GM12878 (cell line): Measurements from ENCODE around the gene TXNRD1. TPM values are rescaled to one million over a fixed set of nuclear protein-coding genes. Genes with fewer than 3 reads are reported as not detected.

ENCODE experiments used
- ATAC-seq: fragments of 200-7000 bp; cut with Tn5 transposase; 3 replicates; pipeline ENCODE4 v1.9.1; 2020; ENCODE audit warnings: mild to moderate bottlenecking, moderate library complexity
- BruUV-seq: library from RNA; stranded (reverse); fragments of 400-500 nt; replicated peaks from 2 replicates; lab custom pipeline; 2021; lab: Mats Ljungman, UMichigan
- CTCF ChIA-PET: fragments of 300-600 bp; sonication (Branson Sonifier 250); formaldehyde crosslinking; extraction: SDS; loops from one replicate; lab custom pipeline; 2021; ENCODE audit warnings: inconsistent platforms; lab: Yijun Ruan, JAX
- POLR2A ChIA-PET: fragments of 350-600 bp; formaldehyde crosslinking; extraction: SDS; loops from one replicate; lab custom pipeline; 2021; ENCODE audit warnings: inconsistent platforms; lab: Charles Lee
- RAD21 ChIA-PET: fragments of 300-600 bp; sonication (Branson Sonifier 250); formaldehyde crosslinking; loops from one replicate; lab custom pipeline; 2023; ENCODE audit warnings: antibody characterized with exemption; ENCODE audit not compliant: unreplicated experiment; lab: Charles Lee
- SMC1A ChIA-PET: fragments of 300-600 bp; sonication (Branson Sonifier 250); formaldehyde crosslinking; loops from one replicate; lab custom pipeline; 2023; ENCODE audit not compliant: unreplicated experiment, uncharacterized antibody; lab: Charles Lee
- DNase-seq: peaks from one replicate; pipeline ENCODE4 v3.0.0-alpha.2; 2011; ENCODE audit warnings: low read depth, low spot score
- FAIRE-seq: peaks from 3 replicates; lab custom pipeline; 2011; peaks lifted over from hg19 to GRCh38; lab: Jason Lieb, UNC
- H2AFZ ChIP-seq: 2 replicates; pipeline ENCODE4 v1.6.0; 2011; ENCODE audit warnings: low read depth, low read length, control low read depth; ENCODE audit not compliant: control insufficient read depth
- H3K27ac ChIP-seq: 2 replicates; pipeline ENCODE4 v1.5.1; 2011; ENCODE audit warnings: control low read depth; ENCODE audit not compliant: control insufficient read depth, insufficient read depth
- H3K27me3 ChIP-seq, 2 experiments: replicated peaks in 1 of 2; 2 replicates each; pipeline versions ENCODE4 v1.6.0 to v1.6.1; 2011; ENCODE audit warnings: low read length in 1 of 2; ENCODE audit not compliant: control insufficient read depth in 2 of 2, insufficient read depth in 2 of 2
- H3K36me3 ChIP-seq, 2 experiments: 2 replicates each; pipeline ENCODE4 v1.5.1; 2011; ENCODE audit warnings: low read length in 1 of 2; ENCODE audit not compliant: control insufficient read depth in 2 of 2, insufficient read depth in 2 of 2
- H3K4me1 ChIP-seq: 2 replicates; pipeline ENCODE4 v1.6.1; 2011; ENCODE audit warnings: mild to moderate bottlenecking, low read length, moderate library complexity, mixed read lengths; ENCODE audit not compliant: control insufficient read depth, insufficient read depth
- H3K4me2 ChIP-seq: 2 replicates; pipeline ENCODE4 v1.6.0; 2011; ENCODE audit warnings: control low read depth; ENCODE audit not compliant: control insufficient read depth, insufficient read depth
- H3K4me3 ChIP-seq: fragments of 200-600 bp; sonication (generic); 2 replicates; pipeline ENCODE4 v1.5.1; 2016
- H3K79me2 ChIP-seq: 2 replicates; pipeline ENCODE4 v1.6.0; 2011; ENCODE audit warnings: low read length; ENCODE audit not compliant: control insufficient read depth, insufficient read depth
- H3K9ac ChIP-seq: 2 replicates; pipeline ENCODE4 v1.8.0; 2011; ENCODE audit warnings: low read length, control low read depth, mixed read lengths; ENCODE audit not compliant: control insufficient read depth, insufficient read depth
- H3K9me3 ChIP-seq: replicated peaks from 3 replicates; pipeline ENCODE4 v1.5.1; 2011; ENCODE audit warnings: mild to moderate bottlenecking, low read length; ENCODE audit not compliant: control insufficient read depth, insufficient read depth
- H4K20me1 ChIP-seq: 2 replicates; pipeline ENCODE4 v1.6.0; 2011; ENCODE audit not compliant: control insufficient read depth, insufficient read depth
- ASH2L ChIP-seq: fragments of 300-600, 200-600 bp; sonication (generic); IDR thresholded peaks from 2 replicates; pipeline ENCODE4 v1.6.1; 2017; ENCODE audit warnings: low read depth, mild to moderate bottlenecking, borderline replicate concordance
- BCL11A ChIP-seq: IDR thresholded peaks from 2 replicates; pipeline ENCODE4 v1.6.1; 2011; ENCODE audit warnings: low read depth, low read length
- BRCA1 ChIP-seq: IDR thresholded peaks from 2 replicates; pipeline ENCODE4 v1.6.1; 2011; ENCODE audit warnings: low read depth, low read length, improper control_type of control experiment
- CHD2 ChIP-seq: IDR thresholded peaks from 2 replicates; pipeline ENCODE4 v1.6.1; 2011; ENCODE audit warnings: low read depth, low read length, improper control_type of control experiment, borderline replicate concordance
- FOS ChIP-seq: IDR thresholded peaks from 3 replicates; pipeline ENCODE4 v1.6.1; 2011; ENCODE audit warnings: borderline replicate concordance; ENCODE audit not compliant: insufficient read length; ENCODE audit errors: extremely low read depth
- IRF4 ChIP-seq: IDR thresholded peaks from 2 replicates; pipeline ENCODE4 v1.6.1; 2011; ENCODE audit warnings: low read depth, low read length
- KDM1A ChIP-seq: fragments of 200-600 bp; sonication (generic); IDR thresholded peaks from 2 replicates; pipeline ENCODE4 v1.6.1; 2016; ENCODE audit warnings: borderline replicate concordance
- RB1 ChIP-seq: fragments of 450-650 bp; formaldehyde crosslinking; IDR thresholded peaks from 2 replicates; pipeline ENCODE4 v1.6.1; 2017; ENCODE audit warnings: mild to moderate bottlenecking, borderline replicate concordance
- WGBS: methylation state at CpG from one replicate; pipeline ENCODE4 v1.1.6; 2016; ENCODE audit warnings: low lambda C conversion rate; ENCODE audit not compliant: insufficient replicate concordance, insufficient coverage; ENCODE audit errors: missing lambda C conversion rate; 5-methylcytosine and 5-hydroxymethylcytosine counted together
- in situ Hi-C: fragments of 300-500 bp; cut with MboI; formaldehyde crosslinking; loops from 9 replicates; pipeline ENCODE4 v1.14.3; 2018; ENCODE audit warnings: mixed read lengths
- intact Hi-C: fragments of 100-400 bp; cut with micrococcal nuclease; formaldehyde crosslinking; loops from one replicate; pipeline ENCODE4 v1.14.2; 2022; ENCODE audit not compliant: unreplicated experiment
- polyA plus RNA-seq, 11 experiments: library from polyadenylated mRNA; depleted of rRNA in 4 of 11; unstranded in 6 of 11; stranded (reverse) in 5 of 11; fragments of >200 nt; fragmentation: Nextera tagmentation in 4 of 11; fragmentation: Illumina TruSeq in 1 of 11; extraction: Ambion mirVana in 4 of 11; extraction: Trizol in 1 of 11; gene quantifications; 1 replicate in 1 of 11; 2 replicates in 10 of 11; pipeline versions ENCODE4 v1.2.1 to v1.2.3, GENCODE V29; 2011 to 2016; ENCODE audit warnings: inconsistent platforms in 2 of 11, missing spikeins in 2 of 11, low read depth in 1 of 11
- total RNA-seq, 4 experiments: library from RNA; depleted of rRNA in 3 of 4; stranded (reverse); fragments of >200 nt in 3 of 4; fragmentation: Illumina TruSeq in 1 of 4; extraction: Trizol in 1 of 4; gene quantifications; 2 replicates each; pipeline versions ENCODE4 v1.2.1 to v1.2.3, GENCODE V29; 2013 to 2021

TXNRD1 gene
- total and polyA plus RNA-seq, 10 of the 15 experiments (the other 5 are each of a cell fraction or from before 2014, with no cell fraction given) = 52.6 to 84.6 (median 67.8) TPM

DNA sequence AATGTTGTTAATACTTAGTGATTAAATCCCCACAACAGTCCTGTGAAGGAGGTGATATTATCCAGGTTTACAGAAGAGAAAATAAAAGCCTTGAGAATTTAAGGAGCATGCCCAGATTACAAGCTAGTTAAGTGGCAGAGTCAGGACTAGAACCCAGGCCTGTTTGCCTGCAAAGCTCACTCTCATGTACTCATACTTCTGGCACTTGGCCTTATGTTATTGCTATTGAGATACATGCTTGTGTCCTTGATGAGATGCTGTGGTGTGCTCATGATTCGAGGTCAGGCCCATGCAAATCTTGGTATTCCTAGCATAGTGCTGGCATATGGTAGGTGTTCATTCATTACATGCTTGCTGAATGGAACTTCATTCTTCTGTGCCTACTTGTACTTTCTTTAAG lies 80.4 kb downstream of the TXNRD1 start:
- TF ChIP-seq BRCA1 (no peak), KDM1A (no peak), ASH2L (no peak), IRF4 (no peak), FOS (no peak), RB1 (no peak), BCL11A (no peak), CHD2 (no peak)
- 62% methylated on average over 1 of the region's 1 CpG for WGBS

More for the DNA sequence above, 80.4 kb downstream of the TXNRD1 start:
- in situ Hi-C loops = no loop called here
- H3K27ac ChIP-seq = no peak overlapping the region
- DNase-seq (no peak), ATAC-seq (no peak; the same call in 2 of the 3 replicates), FAIRE-seq (no peak)
- H3K27me3 ChIP-seq = no peaks in the 10 kb centered on the region
- H3K9me3 ChIP-seq = no peaks in the 10 kb centered on the region
- no peaks in the 10 kb centered on the region; the same call in 1 of the 2 replicates for H3K4me1 ChIP-seq
- intact Hi-C loops = loop anchor here (2.0 kb wide), 1 partner anchor 81 kb away; the partner anchor contains the start of gene TXNRD1
- H3K4me3 ChIP-seq = no peak overlapping the region
- peaks cover 62% of the 10 kb centered on the region for H3K79me2 ChIP-seq
- RAD21 ChIA-PET = no interaction called here
- H4K20me1 ChIP-seq = no peaks in the 10 kb centered on the region; the same call in 1 of the 2 replicates
- CTCF ChIA-PET = interaction anchor here (1.0 to 1.5 kb wide), 2 partner anchors 7 to 23 kb away, joined by 3 read pairs; partner anchors contain the start of gene EID3
- BruUV-seq = no TSS peak
- H3K36me3 ChIP-seq = peaks cover 7 to 30% of the 10 kb centered on the region in 2 experiments
- no peak overlapping the region for H3K4me2 ChIP-seq
- no peak overlapping the region for H3K9ac ChIP-seq
- SMC1A ChIA-PET = interaction anchor here (1.0 to 1.2 kb wide), 2 partner anchors 10 to 80 kb away, joined by 3 to 5 read pairs; partner anchors contain the start of gene TXNRD1
- POLR2A ChIA-PET = interaction anchor here (2.3 kb wide), 1 partner anchor 9 kb away, joined by 7 read pairs; no protein-coding TSS in a partner anchor
- H2AFZ ChIP-seq = no peak overlapping the region
